NCI-H128 (cell line): ENCODE results near the gene ICA1L.
"Not testable (repeated sequence)": the region's sequence is repeated elsewhere in the genome, so short reads cannot be mapped to it uniquely, and the experiment has no call there.

Source experiments
- DNase-seq: peaks from one replicate; lab custom pipeline; 2025; ENCODE audit not compliant: unreplicated experiment; lab: John Stamatoyannopoulos, UW

ICA1L gene

DNA sequence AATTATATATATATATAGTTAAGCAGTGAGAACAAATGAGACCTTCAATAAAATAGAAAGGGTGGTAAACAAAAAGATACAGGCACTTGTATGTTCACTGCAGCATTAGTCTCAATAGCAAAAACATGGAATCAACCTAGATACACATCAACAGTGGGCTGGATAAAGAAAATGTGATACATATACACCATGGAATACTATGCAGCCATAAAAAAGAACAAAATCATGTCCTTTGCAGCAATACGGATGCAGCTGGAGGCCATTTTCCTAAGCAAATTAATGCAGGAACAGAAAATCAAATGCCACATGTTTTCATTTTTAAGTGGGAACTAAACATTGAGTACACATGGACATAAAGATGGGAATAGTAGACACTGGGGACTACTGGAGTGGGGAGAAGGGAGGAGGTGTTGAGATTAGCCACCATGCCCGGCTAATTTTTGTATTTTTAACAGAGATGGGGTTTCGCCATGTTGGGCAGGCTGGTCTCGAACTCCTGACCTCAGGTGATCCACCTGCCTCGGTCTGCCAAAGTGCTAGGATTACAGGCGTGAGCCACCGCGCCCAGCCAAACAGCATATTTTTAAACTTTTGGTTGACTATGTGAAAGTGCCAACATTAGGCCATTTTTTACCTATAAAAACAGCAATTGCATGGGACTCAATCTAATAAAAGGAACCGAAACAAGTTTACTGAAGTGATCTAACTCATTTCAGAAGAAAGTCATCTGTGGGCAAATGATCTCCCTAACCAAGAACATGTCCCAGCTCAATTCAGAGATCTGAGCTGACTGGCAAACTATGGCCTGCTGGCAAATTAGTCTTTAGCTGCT lies 23.7 kb downstream of the ICA1L start:
- no peak for DNase-seq

DNA sequence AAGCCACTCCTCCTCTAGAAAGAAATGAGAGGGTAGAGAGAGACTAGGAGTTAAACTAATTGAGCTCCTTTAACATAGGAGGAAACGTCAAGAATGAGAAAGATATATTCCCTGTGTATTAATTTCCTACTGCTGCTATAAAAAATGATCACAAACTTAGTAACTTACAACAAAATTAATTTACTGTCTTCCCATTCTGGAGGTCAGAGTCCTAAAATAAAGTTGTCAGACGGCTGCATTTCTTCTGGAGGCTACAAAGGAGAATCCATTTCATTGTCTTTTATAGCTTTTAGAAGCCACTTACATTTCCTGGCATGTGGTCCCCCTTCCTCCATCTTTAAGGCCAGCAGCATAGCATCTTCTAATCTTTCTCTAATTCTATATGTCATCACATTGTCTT lies 26.9 kb downstream of the ICA1L start:
- no peak for DNase-seq

GRCh38 chr2:202842690-202843089 lies 28.9 kb downstream of the ICA1L start:
- DNase-seq, result no peak

DNA sequence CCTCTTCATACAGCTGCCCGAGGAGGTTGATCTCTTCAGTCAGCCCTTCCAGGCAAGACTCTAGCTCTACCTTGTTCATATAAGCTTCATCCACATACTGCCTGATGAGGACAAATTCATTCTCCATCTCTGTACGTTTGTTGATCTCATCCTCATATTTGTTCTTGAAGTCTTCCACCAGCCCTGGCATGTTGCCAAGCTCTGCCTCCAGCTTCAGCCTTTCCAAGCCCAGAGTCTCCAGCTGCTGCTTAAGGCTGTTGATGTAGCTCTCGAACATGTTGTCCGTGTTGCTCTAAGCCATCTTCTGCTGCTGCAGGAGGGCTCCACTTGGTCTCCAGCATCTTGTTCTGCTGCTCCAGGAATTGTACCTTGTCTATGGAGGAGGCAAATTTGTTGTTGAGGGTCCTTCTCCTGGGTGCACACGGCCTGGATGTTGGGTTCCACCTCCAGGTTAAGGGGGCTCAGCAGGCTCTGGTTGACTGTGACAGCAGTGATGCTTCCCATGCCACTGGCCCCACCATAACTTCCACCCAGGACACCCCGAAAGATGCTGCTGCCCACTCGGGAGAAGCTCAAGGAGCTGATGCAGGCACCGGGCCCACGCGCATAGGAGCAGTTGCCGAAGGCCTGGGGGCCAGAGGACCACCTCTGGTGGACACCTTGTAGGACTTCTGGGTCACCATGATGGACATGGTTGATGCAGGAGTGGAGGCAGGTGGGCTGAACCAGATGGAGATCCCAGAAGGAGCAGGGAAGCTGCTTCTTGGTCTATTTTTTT lies 30.3 kb downstream of the ICA1L start:
- no peak for DNase-seq

GRCh38 chr2:202831242-202832220 lies 40.0 kb downstream of the ICA1L start:
- DNase-seq, result no peak

DNA sequence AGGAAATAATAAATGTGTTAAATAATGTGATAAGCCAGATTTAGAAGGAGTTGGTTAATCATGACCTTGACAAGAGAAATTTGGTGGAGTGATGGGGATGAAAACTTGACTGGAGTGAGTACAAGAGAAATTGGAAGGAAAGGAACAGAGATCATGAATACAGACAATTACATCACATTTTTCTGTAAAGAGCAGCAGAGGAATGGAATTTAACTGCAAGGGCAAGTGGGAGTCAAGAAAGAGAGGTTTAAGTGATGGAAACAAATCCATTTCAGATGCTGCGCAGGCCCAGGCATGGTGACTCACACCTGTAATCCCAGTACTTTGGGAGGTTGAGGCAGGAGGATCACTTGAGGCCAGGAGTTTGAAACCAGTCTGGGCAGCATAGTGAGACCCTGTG lies 46.7 kb downstream of the ICA1L start:
- DNase-seq, result no peak

DNA sequence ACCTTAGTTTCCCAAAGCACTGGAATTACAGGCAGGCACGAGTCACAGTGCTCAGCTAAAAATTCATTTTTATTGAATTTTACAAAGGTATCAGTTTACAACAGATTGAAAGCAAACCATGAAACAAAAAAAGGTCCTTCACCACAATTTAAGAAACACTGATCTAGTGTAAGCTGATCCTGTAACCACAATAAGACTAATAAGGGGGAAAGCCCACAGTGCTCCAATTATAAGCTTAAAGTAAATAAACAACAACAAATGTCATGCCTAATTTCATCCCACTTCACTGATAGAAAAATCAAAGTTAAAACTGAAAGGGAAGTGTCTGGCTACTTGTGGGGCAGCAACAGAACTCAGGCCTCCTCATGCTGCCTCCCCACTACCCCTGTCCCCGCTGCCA lies 49.2 kb downstream of the ICA1L start:
- DNase-seq, result no peak

DNA sequence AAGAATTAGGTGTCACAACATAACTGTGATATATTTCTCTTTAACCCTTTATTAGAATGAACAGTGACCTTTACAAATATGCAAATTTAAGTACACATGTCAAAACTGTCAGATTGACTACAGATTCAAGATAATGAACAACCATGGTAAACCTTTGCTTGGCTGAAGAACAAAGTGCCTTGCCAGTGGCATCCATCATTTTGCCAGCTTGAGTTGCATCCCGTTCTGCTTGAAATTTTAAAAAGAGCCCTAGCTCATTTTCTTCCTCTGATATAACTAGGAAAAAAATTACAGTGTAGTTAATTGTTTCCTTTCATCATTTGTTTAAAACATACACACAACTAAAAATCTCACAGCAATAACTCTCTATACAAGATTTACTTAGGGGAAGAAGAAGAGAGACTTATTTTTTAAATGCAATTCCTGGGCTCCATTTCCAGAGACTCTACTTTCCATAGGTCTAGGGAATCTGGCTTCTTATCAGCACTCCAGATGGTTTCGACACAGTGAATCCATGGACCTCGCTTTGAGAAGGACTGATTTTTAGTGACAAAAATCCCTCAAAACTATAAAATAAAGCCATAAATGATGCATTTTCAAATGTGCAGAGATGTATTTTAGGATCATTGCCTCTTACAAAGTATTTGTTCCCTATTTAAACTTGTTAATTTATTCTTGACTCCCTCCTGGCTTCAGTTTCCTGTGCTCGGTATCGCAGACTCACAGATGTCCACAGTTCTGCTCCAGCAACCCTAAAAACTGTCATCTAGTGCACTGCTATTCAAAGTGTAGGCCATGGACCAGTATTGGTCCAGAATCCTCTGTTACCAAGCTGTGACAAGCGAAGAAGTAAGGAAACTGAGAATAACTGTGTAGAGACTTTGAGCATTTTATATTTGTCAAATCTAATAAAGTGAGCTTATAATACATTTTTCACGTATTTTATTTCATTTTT lies 50.1 kb downstream of the ICA1L start:
- no peak for DNase-seq

DNA sequence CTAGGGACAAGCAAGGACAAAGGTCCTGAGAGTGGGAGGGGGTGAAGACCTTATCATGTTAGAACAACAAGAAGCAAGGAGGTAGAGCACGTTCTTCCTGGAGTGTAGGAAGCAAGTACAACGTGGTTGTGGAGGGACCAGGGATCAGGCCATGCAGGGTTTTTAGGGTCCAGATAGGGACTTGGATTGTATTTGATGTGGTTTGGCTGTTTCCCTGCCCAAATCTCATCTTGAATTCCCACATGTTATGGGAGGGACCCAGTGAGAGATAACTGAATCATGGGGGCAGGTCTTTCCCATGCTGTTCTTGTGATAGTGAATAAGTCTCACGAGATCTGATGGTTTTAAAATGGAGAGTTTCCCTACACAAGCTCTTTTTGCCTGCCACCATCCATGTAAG lies 53.2 kb downstream of the ICA1L start:
- DNase-seq, result no peak

- no peak for DNase-seq
Measured at GRCh38 chr2:202817771-202818170, 53.8 kb downstream of the ICA1L start.

- DNase-seq, result no peak
Measured at GRCh38 chr2:202815548-202816360, 55.8 kb downstream of the ICA1L start.

DNA sequence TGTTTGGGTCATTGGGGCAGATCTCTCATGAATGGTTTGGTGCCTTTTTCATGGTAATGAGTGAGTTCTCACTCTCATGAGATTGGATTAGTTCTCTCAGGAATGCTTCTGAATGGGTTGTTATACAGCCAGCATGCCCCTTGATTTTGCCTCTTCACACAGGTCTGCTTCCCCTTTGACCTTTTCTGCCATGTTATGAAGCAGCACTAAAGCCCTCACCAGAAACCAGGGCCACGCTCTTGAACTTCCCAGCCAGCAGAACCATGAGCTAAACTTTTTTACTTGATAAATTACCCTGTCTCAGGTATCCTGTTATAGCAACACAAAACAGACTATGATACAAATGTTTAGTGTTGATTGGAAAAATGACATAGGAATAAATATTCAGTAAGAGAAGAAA lies 57.3 kb downstream of the ICA1L start:
- no peak for DNase-seq

DNA sequence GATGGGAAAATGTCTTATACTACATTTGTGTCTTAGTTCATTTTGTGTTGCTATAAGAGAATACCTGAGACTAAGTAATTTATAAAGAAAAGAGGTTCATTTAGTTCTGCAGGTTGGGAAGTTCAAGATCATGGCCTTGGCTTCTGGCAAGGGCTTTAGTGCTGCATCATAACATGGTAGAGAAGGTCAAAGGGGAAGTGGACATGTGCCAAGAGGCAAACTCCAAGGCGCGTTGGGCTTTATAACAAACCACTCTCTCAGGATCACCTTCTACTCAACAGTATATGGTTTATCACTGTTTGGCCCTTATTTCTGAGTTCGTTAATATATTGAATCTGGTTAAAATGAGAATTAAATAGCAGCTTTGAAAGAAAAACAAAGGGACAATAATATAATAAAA lies 58.2 kb downstream of the ICA1L start:
- no peak for DNase-seq

DNA sequence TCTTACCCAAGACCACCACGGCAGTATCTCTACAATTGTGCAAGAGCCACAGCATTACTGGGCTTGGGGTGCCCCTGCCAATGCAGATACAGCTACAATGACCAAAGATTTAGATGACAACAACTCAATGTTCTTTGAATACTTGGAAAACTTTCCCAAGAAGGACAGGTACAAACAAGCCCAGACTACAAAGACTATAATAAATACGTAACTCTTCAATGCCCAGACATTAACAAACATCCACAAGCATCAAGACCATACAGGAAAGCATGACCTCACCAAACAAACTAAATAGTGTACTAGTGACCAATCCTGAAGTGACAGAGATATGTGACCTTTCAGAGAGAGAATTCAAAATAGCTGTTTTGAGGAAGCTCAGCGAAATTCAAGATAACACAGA lies 62.8 kb downstream of the ICA1L start:
- DNase-seq, result no peak

GRCh38 chr2:202807431-202808138 lies 64.0 kb downstream of the ICA1L start:
- DNase-seq, result not testable (repeated sequence)

DNA sequence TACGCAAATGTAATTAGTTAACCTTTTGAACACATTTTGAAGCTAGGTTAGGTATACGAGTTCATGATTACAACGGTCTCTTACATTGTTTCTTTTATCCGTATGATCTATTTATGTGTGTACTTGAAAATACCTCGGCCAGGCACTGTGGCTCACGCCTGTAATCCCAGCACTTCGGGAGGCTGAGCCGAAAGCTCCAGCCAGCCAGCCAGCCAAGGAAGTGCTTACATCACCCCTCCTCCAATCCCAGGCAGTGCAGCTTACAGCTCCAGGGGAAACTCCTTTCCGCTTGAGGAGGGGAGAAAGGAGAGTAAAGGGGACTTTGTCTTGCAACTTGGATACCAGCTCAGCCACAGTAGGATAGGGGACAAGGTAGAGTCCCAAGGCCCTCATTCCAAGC lies 65.7 kb downstream of the ICA1L start:
- not testable (repeated sequence) for DNase-seq

DNA sequence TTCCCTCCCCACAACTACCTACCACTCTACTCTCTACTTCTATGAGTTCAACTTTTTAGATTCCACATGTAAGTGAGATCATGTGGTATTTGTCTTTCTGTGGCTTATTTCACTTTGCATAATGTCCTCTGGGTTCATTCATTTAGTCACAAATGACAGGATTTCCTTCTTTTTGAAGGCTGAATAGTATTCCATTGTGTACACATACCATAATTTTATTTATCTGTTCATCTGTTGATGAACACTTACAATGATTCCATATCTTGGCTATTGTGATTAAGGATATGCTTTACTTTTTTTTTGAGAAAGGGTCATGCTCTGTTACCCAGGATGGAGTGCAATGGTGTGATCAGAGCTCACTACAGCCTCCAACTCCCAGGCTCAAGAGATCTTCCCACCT lies 73.6 kb downstream of the ICA1L start:
- DNase-seq, result no peak

- DNase-seq, result no peak
Measured at GRCh38 chr2:202790676-202791075, 80.9 kb downstream of the ICA1L start.

GRCh38 chr2:202786842-202787241 lies 84.7 kb downstream of the ICA1L start:
- DNase-seq, result no peak
